Upper lobe of right lung (tissue), 1 donor: Measurements from ENCODE around the gene VARS2. TPM values are rescaled to one million over a fixed set of nuclear protein-coding genes. Genes with fewer than 3 reads are reported as not detected.

Experiments
- ATAC-seq: fragments of 200-7000 bp; cut with Tn5 transposase; one replicate; pipeline ENCODE4 v1.9.1; 2020; ENCODE audit warnings: mild to moderate bottlenecking, moderate library complexity
- DNase-seq: peaks from one replicate; pipeline ENCODE4 v3.0.0-alpha.2; 2020
- H3K27ac ChIP-seq: fragments of 200-600 bp; one replicate; pipeline ENCODE4 v1.8.0; 2022
- H3K27me3 ChIP-seq: fragments of 200-600 bp; one replicate; pipeline ENCODE4 v1.8.0; 2022; ENCODE audit warnings: mild to moderate bottlenecking
- H3K36me3 ChIP-seq: fragments of 200-600 bp; one replicate; pipeline ENCODE4 v1.8.0; 2022
- H3K4me1 ChIP-seq: fragments of 200-600 bp; one replicate; pipeline ENCODE4 v1.8.0; 2022
- H3K4me3 ChIP-seq: fragments of 200-600 bp; one replicate; pipeline ENCODE4 v1.8.0; 2022; ENCODE audit warnings: mild to moderate bottlenecking
- H3K9me3 ChIP-seq: fragments of 200-600 bp; one replicate; pipeline ENCODE4 v1.8.0; 2022
- intact Hi-C: fragments of 100-400 bp; cut with DNase I; formaldehyde crosslinking; loops from one replicate; pipeline ENCODE4 v1.11.0; 2022
- total RNA-seq: library from RNA; stranded (reverse); fragmentation: NEBNext Ultra II Directional; extraction: Animal tissue kit (Norgen Biotek cat#: 25700); gene quantifications from one replicate; pipeline ENCODE4 v1.2.1, GENCODE V29; 2021
- TF ChIP-seq, protein P1 (sequence below): fragments of 200-600 bp; IDR thresholded peaks from one replicate; pipeline ENCODE4 v1.8.0; 2022; ENCODE audit warnings: antibody characterized with exemption
- donor health status: DM: no; HTN: yes; CAD: no; lungs with severe emphysema.

The VARS2 gene
- total RNA-seq, 1 donor from 2014 or later: 28.7 TPM

DNA sequence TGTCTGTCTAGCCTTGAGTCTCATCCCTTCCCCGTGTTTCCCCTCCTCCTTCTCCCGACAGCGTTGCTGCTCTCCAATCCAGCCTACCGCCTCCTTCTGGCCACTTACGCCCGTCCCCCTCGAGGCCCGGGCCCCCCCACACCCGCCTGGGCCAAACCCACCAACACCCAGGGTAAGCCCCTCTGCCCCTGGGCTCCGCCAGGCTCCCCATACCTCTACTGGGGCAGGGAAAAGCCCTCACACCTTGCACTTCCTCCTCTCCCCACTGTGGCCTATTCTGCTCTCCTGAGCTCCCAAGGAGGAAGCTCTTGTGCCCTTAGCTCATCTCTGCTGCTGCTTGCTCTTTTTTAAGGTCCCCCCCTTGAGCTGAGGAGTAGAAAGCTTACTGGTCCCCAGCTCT lies 18.7 kb upstream of the VARS2 start:
- peaks cover 65% of the 10 kb centered on the region for H3K36me3 ChIP-seq
- intact Hi-C loops: no loop called here
- no peaks in the 10 kb centered on the region for H3K9me3 ChIP-seq
- DNase-seq (no peak), ATAC-seq (no peak)
- H3K27me3 ChIP-seq: no peaks in the 10 kb centered on the region
- H3K4me1 ChIP-seq: no peaks in the 10 kb centered on the region
- no peak overlapping the region for H3K27ac ChIP-seq
- TF ChIP-seq, protein P1, sequence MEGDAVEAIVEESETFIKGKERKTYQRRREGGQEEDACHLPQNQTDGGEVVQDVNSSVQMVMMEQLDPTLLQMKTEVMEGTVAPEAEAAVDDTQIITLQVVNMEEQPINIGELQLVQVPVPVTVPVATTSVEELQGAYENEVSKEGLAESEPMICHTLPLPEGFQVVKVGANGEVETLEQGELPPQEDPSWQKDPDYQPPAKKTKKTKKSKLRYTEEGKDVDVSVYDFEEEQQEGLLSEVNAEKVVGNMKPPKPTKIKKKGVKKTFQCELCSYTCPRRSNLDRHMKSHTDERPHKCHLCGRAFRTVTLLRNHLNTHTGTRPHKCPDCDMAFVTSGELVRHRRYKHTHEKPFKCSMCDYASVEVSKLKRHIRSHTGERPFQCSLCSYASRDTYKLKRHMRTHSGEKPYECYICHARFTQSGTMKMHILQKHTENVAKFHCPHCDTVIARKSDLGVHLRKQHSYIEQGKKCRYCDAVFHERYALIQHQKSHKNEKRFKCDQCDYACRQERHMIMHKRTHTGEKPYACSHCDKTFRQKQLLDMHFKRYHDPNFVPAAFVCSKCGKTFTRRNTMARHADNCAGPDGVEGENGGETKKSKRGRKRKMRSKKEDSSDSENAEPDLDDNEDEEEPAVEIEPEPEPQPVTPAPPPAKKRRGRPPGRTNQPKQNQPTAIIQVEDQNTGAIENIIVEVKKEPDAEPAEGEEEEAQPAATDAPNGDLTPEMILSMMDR: no peak
- H3K4me3 ChIP-seq: no peak overlapping the region

DNA sequence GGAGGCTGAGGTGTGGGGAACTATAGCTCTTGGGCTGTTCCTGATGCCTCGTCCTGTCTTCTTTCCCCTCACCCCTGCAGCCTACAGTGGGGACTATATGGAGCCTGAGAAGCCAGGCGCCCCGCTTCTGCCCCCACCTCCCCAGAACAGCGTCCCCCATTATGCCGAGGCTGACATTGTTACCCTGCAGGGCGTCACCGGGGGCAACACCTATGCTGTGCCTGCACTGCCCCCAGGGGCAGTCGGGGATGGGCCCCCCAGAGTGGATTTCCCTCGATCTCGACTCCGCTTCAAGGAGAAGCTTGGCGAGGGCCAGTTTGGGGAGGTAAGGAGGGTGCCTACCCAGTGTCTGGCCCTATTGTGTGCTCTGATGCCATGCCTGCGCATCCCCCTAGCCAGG lies 17.5 kb upstream of the VARS2 start:
- peak; percentile 59 for DNase-seq
- Histone ChIP-seq H3K36me3 (peaks cover 65% of the 10 kb centered on the region), H3K27ac (no peak overlapping the region), H3K4me3 (no peak overlapping the region), H3K4me1 (no peaks in the 10 kb centered on the region), H3K9me3 (no peaks in the 10 kb centered on the region), H3K27me3 (no peaks in the 10 kb centered on the region)
- intact Hi-C loops: no loop called here
- TF ChIP-seq, protein P1: no peak
- no peak for ATAC-seq

DNA sequence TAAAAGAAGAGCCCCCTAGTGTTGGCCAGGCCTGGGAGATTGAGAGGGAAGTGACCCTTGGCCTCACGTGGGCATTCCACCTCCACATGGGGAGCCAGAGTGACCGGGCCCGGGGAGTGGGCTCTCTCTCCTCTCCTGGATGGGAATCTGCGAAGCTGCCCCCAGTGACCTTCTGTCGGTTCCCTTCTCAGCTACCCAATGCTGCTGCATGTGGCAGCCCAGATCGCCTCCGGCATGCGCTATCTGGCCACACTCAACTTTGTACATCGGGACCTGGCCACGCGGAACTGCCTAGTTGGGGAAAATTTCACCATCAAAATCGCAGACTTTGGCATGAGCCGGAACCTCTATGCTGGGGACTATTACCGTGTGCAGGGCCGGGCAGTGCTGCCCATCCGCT lies 16.2 kb upstream of the VARS2 start:
- TF ChIP-seq, protein P1: no peak
- H3K27ac ChIP-seq: no peak overlapping the region
- no peaks in the 10 kb centered on the region for H3K27me3 ChIP-seq
- intact Hi-C loops: no loop called here
- H3K9me3 ChIP-seq: no peaks in the 10 kb centered on the region
- H3K4me1 ChIP-seq: no peaks in the 10 kb centered on the region
- H3K36me3 ChIP-seq: peaks cover 54% of the 10 kb centered on the region
- no peak for ATAC-seq
- no peak overlapping the region for H3K4me3 ChIP-seq
- peak; percentile 43 for DNase-seq

DNA sequence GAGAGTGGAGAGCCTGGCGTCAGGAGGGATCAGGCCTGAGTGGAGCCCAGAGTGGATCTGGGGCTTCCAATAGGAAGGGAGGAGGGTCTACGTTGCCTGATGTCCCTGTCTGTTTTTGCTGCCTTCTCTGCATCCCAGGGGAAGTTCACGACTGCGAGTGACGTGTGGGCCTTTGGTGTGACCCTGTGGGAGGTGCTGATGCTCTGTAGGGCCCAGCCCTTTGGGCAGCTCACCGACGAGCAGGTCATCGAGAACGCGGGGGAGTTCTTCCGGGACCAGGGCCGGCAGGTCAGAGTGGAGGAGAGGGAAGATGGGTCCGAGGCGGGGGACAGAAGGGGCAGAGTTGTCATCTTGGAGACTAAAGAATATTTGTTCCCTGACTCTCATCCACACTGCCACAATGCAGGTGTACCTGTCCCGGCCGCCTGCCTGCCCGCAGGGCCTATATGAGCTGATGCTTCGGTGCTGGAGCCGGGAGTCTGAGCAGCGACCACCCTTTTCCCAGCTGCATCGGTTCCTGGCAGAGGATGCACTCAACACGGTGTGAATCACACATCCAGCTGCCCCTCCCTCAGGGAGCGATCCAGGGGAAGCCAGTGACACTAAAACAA lies 15.2 kb upstream of the VARS2 start:
- Histone ChIP-seq H3K27me3 (no peaks in the 10 kb centered on the region), H3K4me1 (no peaks in the 10 kb centered on the region), H3K36me3 (peaks cover 45% of the 10 kb centered on the region), H3K9me3 (no peaks in the 10 kb centered on the region), H3K27ac (no peak overlapping the region), H3K4me3 (no peak overlapping the region)
- intact Hi-C loops: no loop called here
- ATAC-seq (no peak), DNase-seq (peak; percentile 52)
- TF ChIP-seq, protein P1: no peak

DNA sequence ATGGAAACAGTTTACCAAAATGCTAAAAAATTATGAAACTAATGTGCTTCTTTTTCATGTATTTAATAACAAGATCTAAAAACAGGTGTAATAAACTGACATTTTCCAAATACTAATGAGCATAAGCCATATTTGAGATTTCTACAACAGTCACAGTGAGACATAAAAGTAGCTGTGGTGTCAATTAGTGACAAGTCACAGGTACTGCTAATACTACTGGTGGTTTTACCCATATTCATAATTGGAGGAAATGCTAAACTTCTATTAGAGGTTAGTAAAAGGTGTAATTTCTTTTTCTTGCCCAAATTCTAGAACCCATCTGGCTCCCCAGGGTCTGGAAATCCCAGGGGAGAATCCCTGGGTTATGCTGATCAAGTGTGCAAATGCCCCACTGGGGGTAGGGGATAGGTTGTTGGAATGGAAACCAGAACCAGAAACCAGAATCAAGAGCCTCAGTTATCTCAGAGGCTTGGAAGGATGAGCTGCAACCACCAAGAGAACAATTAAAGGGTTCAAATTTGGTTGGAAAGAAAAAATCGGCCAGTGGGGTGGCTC lies 13.1 kb upstream of the VARS2 start:
- no peak for ATAC-seq

More for the DNA sequence above, 13.1 kb upstream of the VARS2 start:
- intact Hi-C loops: no loop called here
- Histone ChIP-seq H3K36me3 (peaks cover 28% of the 10 kb centered on the region), H3K4me1 (no peaks in the 10 kb centered on the region), H3K4me3 (no peak overlapping the region), H3K9me3 (no peaks in the 10 kb centered on the region), H3K27me3 (no peaks in the 10 kb centered on the region), H3K27ac (no peak overlapping the region)
- DNase-seq: no peak
- TF ChIP-seq, protein P1: no peak
